Kidney tubule cell (primary cell): Measurements from ENCODE around the gene RPLP2.

Source experiments
- DNase-seq: peaks from one replicate; pipeline ENCODE4 v3.0.0-alpha.2; 2018; ENCODE audit warnings: low spot score

The RPLP2 gene

GRCh38 chr11:773830-774229 lies 35.9 kb upstream of the RPLP2 start:
- no peak for DNase-seq

GRCh38 chr11:774873-775592 lies 34.7 kb upstream of the RPLP2 start:
- peak; percentile 60 for DNase-seq

GRCh38 chr11:776263-776560 lies 33.6 kb upstream of the RPLP2 start:
- no peak for DNase-seq

GRCh38 chr11:776561-777287 lies 33.0 kb upstream of the RPLP2 start:
- DNase-seq, result peak; percentile 28

- peak; percentile 90 for DNase-seq
Observed at GRCh38 chr11:777288-778255, 32.2 kb upstream of the RPLP2 start, which contains the start of gene GATD1. Gene GATD1, minus strand, starts transcription at chr11:777487. Its CDS starts 25 bp downstream, at chr11:777462.

GRCh38 chr11:778976-779954 lies 30.5 kb upstream of the RPLP2 start:
- no peak for DNase-seq

GRCh38 chr11:779955-780532 lies 29.7 kb upstream of the RPLP2 start:
- DNase-seq, result no peak

- no peak for DNase-seq
Observed at GRCh38 chr11:782264-783174, 27.2 kb upstream of the RPLP2 start.

- no peak for DNase-seq
Observed at GRCh38 chr11:783581-784015, 26.2 kb upstream of the RPLP2 start.

GRCh38 chr11:786235-787083 lies 23.3 kb upstream of the RPLP2 start:
- DNase-seq, result no peak

GRCh38 chr11:787084-787675 lies 22.6 kb upstream of the RPLP2 start:
- DNase-seq, result no peak

- no peak for DNase-seq
Observed at GRCh38 chr11:788009-788640, 21.6 kb upstream of the RPLP2 start.

- no peak for DNase-seq
Observed at GRCh38 chr11:788953-789940, 20.5 kb upstream of the RPLP2 start.

GRCh38 chr11:789943-790342 lies 19.8 kb upstream of the RPLP2 start, which contains the start of gene CEND1:
Gene CEND1, minus strand, starts transcription at chr11:790090. Its CDS starts 1,514 bp downstream, at chr11:788576.
- DNase-seq, result peak; percentile 35

GRCh38 chr11:790721-791564 lies 18.8 kb upstream of the RPLP2 start:
- no peak for DNase-seq
